HT1080 (cell line): ENCODE results near the gene KIF2C. TPM values are rescaled to one million over a fixed set of nuclear protein-coding genes. Genes with fewer than 3 reads are reported as not detected.
"Not testable (repeated sequence)": the region's sequence is repeated elsewhere in the genome, so short reads cannot be mapped to it uniquely, and the experiment has no call there.

Source experiments
- DNase-seq: peaks from one replicate; pipeline ENCODE4 v3.0.0-alpha.2; 2015; ENCODE audit warnings: low read depth
- polyA plus RNA-seq, 2 experiments: library from polyadenylated mRNA; depleted of rRNA; stranded (reverse); fragments of >200 nt; gene quantifications; 2 replicates each; pipeline ENCODE4 v1.2.3, GENCODE V29; 2015
- total RNA-seq: library from RNA; depleted of rRNA; stranded (reverse); fragments of >200 nt; shearing (Covaris generic); gene quantifications from 2 replicates; pipeline ENCODE4 v1.2.3, GENCODE V29; 2014; rRNA removed

The KIF2C gene
- total RNA-seq = 69.9 and 75.6 TPM in 2 replicates
- 44.8 and 45.7 TPM in 2 replicates for polyA plus RNA-seq (2015; cell fraction: cytosol; rRNA removed)
- polyA plus RNA-seq (2015; cell fraction: nucleus; rRNA removed) = 121 and 126 TPM in 2 replicates

- peak; percentile 96 for DNase-seq
These were observed at the start of gene KIF2C for GRCh38 chr1:44739307-44740178. TSS of gene KIF2C (plus strand) at chr1:44739837. CDS start at chr1:44739933, 96 bp downstream.

GRCh38 chr1:44693159-44693558 is 46.5 kb upstream of the KIF2C start:
- DNase-seq = no peak

DNA sequence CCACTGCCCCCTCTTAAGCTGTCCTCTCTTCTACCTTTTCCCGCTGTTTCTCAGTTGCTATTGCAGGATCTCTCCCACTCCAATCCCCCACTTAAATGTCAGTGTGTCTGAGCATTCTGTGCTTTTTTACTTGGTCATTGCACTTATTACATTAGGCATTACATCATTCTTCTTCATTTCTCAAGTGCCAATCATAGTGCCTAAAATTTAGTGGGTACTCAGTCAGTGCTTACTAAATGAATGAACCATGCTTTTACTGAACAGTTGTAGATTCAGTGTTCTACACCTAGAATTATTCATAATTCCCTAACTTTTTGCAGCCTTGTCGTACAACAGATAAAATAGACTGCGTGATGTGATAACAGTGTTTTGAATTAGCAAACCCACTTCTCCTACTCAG is 45.7 kb upstream of the KIF2C start:
- no peak for DNase-seq

- DNase-seq = no peak
These were observed 44.7 kb upstream of the KIF2C start for GRCh38 chr1:44694863-44695478.

GRCh38 chr1:44695671-44696070 is 44.0 kb upstream of the KIF2C start:
- no peak for DNase-seq

- no peak for DNase-seq
These were observed 43.5 kb upstream of the KIF2C start for GRCh38 chr1:44696101-44696500.

DNA sequence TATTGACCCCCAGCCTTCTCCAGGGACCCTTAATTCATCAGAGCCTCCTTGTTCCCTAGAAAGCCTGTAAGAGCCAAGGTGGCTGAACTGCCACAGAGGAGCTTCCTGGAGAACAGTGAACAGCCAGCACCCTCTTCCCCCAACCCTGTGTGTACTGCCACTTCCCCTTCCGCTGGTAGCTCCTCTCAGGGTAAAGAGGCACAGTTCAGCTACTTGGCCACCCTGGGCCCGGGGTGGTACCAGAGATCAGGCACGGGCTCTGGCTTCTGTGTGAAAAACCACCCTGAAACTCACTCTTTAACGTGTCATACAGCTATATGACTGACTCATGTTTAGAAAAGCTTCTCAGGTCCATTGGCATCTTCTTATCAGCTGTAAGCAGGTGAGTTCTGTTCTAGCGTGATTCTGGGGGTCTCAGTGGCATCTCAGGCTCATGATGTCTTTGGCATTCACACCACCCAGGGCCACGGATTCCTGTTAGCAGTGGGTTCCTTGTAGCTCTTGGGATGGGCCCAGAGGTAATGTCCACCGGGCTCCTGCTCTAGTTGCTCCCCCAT is 42.8 kb upstream of the KIF2C start:
- DNase-seq = no peak

DNA sequence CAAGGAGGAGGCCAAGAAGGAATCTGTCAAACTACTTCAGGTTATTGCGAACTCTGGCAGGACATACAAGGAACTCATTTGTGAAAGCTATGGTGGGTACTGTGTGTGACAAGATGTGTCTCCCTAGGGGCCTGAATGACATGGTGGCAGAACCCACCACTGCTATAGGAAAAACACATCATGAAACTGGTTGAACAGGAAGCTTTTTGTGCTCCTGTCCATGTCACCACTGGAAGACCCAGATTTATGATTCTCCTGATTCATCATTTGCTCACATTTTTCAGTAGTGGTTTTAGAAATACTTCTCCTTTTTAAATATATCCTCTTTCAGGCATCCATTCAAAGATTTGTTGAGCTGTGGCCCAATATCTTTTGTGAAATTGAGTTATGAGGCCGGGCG is 41.5 kb upstream of the KIF2C start:
- no peak for DNase-seq

DNA sequence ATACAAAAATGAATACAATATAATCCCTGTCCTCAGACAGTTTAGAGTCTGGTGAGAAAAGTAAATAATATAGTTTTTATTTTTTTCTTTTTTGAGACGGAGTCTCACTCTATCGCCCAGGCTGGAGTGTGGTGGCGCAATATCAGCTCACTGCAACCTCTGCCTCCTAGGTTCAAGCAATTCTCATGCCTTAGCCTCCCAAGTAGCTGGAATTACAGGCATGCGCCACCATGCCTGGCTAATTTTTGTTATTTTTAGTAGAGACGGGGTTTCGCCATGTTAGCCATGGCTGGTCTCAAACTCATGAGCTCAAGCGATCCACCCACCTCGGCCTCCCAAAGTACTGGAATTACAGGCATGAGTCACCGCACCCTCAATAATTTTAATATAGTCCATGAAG is 40.3 kb upstream of the KIF2C start:
- not testable (repeated sequence) for DNase-seq

- DNase-seq = no peak
These were observed 39.1 kb upstream of the KIF2C start for GRCh38 chr1:44700573-44700972.

GRCh38 chr1:44701141-44701573 is 38.5 kb upstream of the KIF2C start:
- DNase-seq = no peak

DNA sequence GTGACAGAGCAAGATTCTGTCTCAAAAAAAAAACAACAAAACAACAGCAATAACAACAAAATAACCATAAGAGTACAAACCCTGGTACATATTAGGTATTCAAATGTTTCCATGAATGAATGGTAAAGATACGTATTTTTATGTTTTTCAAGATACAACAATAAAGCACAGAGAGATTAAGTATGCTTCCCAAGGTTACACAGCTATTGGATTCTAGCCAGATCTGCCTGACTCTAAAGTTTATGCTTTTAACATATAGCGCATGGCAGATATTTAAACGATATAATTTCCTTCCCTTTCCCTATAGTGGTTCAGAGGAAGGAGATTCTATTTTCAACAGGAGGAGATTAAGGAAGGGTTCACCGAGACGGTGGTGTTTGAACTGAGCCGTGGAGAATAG is 34.2 kb upstream of the KIF2C start:
- no peak for DNase-seq

- DNase-seq = no peak
These were observed 33.7 kb upstream of the KIF2C start for GRCh38 chr1:44705938-44706337.

DNA sequence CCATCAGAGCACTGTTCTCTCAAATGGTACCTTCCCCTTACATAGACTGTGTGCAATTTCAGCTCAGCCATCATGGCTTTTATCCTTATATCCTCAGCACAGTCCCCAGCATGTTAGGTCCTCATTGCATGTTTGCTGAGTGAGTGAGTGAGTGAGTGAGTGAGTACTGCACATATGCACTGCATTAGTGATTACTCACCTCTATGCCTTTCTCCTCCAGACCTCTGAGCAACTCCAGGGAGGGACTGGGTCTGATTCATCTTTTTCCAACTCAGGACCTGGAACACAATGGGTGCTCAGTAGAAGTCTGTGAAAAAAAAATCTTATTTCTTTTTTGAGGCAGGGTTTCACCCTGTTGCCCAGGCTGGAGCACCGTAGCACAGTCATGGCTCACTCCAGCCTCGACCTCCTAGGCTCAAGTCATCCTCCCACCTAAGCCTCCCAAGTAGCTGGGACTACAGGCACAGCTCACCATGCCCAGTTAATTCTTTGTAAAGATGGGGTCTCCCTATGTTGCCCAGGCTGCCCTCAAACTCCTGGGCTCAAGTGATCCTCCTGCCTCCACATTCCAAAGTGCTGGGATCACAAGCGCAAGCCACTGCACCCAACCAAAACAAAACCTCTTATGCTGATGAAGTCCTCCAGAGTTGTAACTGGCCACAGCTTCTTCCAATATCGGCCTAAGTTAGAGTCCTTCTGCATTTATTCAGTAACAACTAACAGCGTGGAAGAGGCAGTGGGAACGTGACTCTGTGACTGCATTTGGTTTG is 32.3 kb upstream of the KIF2C start:
- peak; percentile 96 for DNase-seq

- peak; percentile 74 for DNase-seq
These were observed 31.4 kb upstream of the KIF2C start for GRCh38 chr1:44707959-44708831.

GRCh38 chr1:44713321-44713781 is 26.3 kb upstream of the KIF2C start:
- DNase-seq = no peak

- no peak for DNase-seq
These were observed 25.1 kb upstream of the KIF2C start for GRCh38 chr1:44714532-44714931.

DNA sequence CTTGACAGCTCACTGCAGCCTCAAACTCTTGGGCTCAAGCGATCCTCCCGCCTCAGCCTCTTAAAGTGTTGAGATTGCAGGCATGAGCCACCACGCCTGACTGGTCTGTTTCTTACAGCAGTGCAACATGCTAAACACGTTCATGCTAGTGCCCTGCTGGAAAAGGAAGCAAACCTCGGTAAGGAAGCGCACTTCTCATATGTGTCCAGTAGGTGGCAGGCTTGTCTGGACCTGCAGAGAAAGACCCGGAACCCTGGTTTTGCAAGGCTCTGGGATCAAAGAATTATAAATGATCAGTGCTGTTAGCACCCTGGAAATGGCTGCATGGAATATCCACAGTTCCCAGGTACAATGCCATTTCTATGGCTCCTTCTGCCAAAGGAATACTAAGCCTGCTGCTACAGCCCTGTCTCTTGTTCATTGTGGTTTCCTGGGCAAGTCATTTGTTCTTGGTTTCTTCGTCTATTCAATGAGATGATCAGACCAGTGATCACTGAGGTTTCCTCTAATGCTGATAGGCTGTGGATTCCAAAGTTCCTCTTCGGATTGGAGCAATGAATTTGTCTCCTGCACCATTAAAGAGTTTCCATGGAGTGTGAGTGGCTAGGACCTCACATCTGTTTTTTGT is 24.6 kb upstream of the KIF2C start:
- peak; percentile 69 for DNase-seq

DNA sequence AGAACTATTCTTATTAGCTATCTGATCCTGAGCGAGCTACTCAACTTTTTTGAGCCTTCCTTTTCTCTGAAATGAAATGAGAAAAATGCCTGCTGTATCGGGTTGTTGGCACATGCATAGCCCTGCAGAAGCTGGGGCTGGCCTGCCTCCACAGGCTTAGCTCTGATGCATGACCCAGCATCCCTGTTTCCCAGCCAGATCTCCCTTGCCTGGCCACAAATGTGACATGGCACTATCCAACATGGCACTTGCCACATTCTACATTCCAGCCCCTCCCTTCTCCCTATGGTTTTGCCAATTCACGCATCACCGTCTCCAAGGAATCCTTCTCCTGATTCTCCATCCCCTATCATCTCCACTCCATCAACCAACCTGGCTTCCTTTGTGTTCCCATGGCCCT is 22.5 kb upstream of the KIF2C start:
- DNase-seq = no peak

DNA sequence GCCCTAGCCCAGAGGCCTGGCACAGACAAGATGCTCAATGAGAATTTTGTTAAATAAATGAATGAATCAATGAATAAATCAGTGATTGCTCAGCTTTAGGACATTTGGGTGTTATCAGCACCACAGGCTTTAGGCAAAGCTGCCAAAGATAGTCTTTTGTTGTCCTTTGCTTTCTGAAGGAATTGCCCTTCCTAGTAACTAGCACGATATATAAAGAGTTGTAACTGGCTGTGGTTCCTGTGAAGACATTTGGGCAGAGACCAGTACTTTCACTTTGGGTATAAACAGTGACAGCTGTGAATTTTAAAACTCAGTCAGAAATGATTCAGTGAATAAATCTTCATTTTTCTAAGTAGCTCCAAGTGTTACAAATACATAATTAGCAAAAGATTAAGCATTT is 22.0 kb upstream of the KIF2C start:
- no peak for DNase-seq
